ENCODE data around the gene VDR.

DNA sequence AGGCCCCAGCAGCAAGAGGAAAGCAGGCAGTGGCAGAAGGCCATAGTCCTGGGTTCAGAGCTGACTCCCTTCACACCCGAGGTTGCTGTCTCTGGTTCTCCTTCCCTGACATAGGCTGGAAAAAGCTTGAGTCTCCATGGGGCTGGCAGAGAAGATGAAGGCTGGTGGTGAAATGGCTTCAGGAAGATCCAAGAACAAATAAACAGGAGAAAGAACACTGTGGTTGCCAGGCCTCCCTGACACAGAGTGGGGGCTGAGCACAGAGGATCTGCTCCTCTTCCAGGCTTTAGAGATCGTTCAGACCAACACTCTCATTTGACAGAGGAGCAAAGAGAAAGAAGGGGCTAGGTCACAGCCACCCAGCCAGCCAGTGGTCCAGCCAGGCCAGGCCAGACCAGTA is 99.4 kb downstream of the VDR start:
- TF ChIP-seq, protein P1, sequence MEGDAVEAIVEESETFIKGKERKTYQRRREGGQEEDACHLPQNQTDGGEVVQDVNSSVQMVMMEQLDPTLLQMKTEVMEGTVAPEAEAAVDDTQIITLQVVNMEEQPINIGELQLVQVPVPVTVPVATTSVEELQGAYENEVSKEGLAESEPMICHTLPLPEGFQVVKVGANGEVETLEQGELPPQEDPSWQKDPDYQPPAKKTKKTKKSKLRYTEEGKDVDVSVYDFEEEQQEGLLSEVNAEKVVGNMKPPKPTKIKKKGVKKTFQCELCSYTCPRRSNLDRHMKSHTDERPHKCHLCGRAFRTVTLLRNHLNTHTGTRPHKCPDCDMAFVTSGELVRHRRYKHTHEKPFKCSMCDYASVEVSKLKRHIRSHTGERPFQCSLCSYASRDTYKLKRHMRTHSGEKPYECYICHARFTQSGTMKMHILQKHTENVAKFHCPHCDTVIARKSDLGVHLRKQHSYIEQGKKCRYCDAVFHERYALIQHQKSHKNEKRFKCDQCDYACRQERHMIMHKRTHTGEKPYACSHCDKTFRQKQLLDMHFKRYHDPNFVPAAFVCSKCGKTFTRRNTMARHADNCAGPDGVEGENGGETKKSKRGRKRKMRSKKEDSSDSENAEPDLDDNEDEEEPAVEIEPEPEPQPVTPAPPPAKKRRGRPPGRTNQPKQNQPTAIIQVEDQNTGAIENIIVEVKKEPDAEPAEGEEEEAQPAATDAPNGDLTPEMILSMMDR (IDR thresholded peaks at IDR 0.05) = no peak
- TF ChIP-seq POLR2A (IDR thresholded peaks at IDR 0.05) = no peak
